HepG2 (cell line): ENCODE measurements around the gene PLEKHG2. TPM values are rescaled to one million over a fixed set of nuclear protein-coding genes. Genes with fewer than 3 reads are reported as not detected.

Source experiments
- DBP ChIP-seq: sonication (generic); formaldehyde crosslinking; IDR thresholded peaks from 2 replicates; pipeline ENCODE4 v1.4.0; 2020; ENCODE audit warnings: missing genetic modification reagents; ENCODE audit errors: not compliant biosample characterization
- ERF ChIP-seq: IDR thresholded peaks from 2 replicates; pipeline ENCODE4 v1.6.1; 2018; ENCODE audit warnings: missing biosample characterization, missing genetic modification reagents
- ETS1 ChIP-seq: sonication (generic); formaldehyde crosslinking; IDR thresholded peaks from 2 replicates; pipeline ENCODE4 v1.4.0; 2020; ENCODE audit warnings: missing genetic modification reagents
- FOXM1 ChIP-seq: sonication (generic); formaldehyde crosslinking; IDR thresholded peaks from 2 replicates; pipeline ENCODE4 v1.5.0; 2020; ENCODE audit warnings: missing genetic modification reagents
- GATAD2A ChIP-seq: IDR thresholded peaks from 2 replicates; pipeline ENCODE4 v1.6.1; 2016
- HMG20B ChIP-seq: conservative IDR thresholded peaks from 2 replicates; pipeline ENCODE4 v1.6.1; 2016; ENCODE audit warnings: missing genetic modification reagents, missing compliant biosample characterization
- IRF1 ChIP-seq: sonication (generic); formaldehyde crosslinking; IDR thresholded peaks from 2 replicates; pipeline ENCODE4 v1.4.0; 2020; ENCODE audit warnings: low read depth, mild to moderate bottlenecking, missing genetic modification reagents
- PPARG ChIP-seq: conservative IDR thresholded peaks from 2 replicates; pipeline ENCODE4 v1.6.1; 2016; ENCODE audit warnings: missing biosample characterization, missing genetic modification reagents
- SCMH1 ChIP-seq: sonication (generic); formaldehyde crosslinking; IDR thresholded peaks from 2 replicates; pipeline ENCODE4 v1.9.0; 2021; ENCODE audit warnings: missing genetic modification reagents, mild to moderate bottlenecking, borderline replicate concordance
- SOX6 ChIP-seq, 2 experiments: fragments of 450-650 bp in 1 of 2; sonication (generic) in 1 of 2; formaldehyde crosslinking in 1 of 2; IDR thresholded peaks; 2 replicates each; pipeline versions ENCODE4 v1.4.0 to v1.6.1; 2017 to 2020; ENCODE audit warnings: antibody characterized with exemption in 1 of 2, mild to moderate bottlenecking in 1 of 2, missing genetic modification reagents in 1 of 2
- ZBTB25 ChIP-seq: IDR thresholded peaks from 2 replicates; pipeline ENCODE4 v1.6.1; 2018; ENCODE audit warnings: missing genetic modification reagents
- ZNF121 ChIP-seq: sonication (generic); formaldehyde crosslinking; IDR thresholded peaks from 2 replicates; pipeline ENCODE4 v1.5.0; 2020; ENCODE audit warnings: mild to moderate bottlenecking, missing genetic modification reagents
- ZNF329 ChIP-seq: sonication (generic); formaldehyde crosslinking; IDR thresholded peaks from 2 replicates; pipeline ENCODE4 v1.9.0; 2021; ENCODE audit warnings: low read depth, mild to moderate bottlenecking, missing genetic modification reagents
- ZNF350 ChIP-seq: sonication (generic); formaldehyde crosslinking; IDR thresholded peaks from 2 replicates; pipeline ENCODE4 v1.4.0; 2020; ENCODE audit warnings: mild to moderate bottlenecking, low read depth, missing genetic modification reagents, borderline replicate concordance
- ZNF446 ChIP-seq: sonication (generic); formaldehyde crosslinking; IDR thresholded peaks from 2 replicates; pipeline ENCODE4 v1.5.0; 2020; ENCODE audit warnings: mild to moderate bottlenecking, missing genetic modification reagents
- ZNF512B ChIP-seq: sonication (generic); formaldehyde crosslinking; IDR thresholded peaks from 2 replicates; pipeline ENCODE4 v1.5.1; 2020; ENCODE audit warnings: missing genetic modification reagents, mild to moderate bottlenecking, borderline replicate concordance
- ZNF530 ChIP-seq: sonication (generic); formaldehyde crosslinking; IDR thresholded peaks from 2 replicates; pipeline ENCODE4 v1.5.0; 2020; ENCODE audit warnings: low read depth, mild to moderate bottlenecking, missing genetic modification reagents
- ZNF574 ChIP-seq: sonication (generic); formaldehyde crosslinking; IDR thresholded peaks from 2 replicates; pipeline ENCODE4 v1.4.0; 2020; ENCODE audit warnings: missing genetic modification reagents
- polyA plus RNA-seq, 8 experiments: library from polyadenylated mRNA; depleted of rRNA in 3 of 8; stranded (reverse) in 7 of 8; unstranded in 1 of 8; fragments of >200 nt; fragmentation: Illumina TruSeq in 4 of 8; extraction: Trizol in 4 of 8; gene quantifications; 2 replicates each; pipeline versions ENCODE4 v1.2.1 to v1.2.3, GENCODE V29; 2011 to 2016; ENCODE audit warnings: low read depth in 4 of 8, missing spikeins in 1 of 8, mixed read lengths in 1 of 8; ENCODE audit not compliant: insufficient read depth in 1 of 8
- total RNA-seq, 5 experiments: library from RNA; depleted of rRNA; stranded (reverse); fragments of >200 nt; fragmentation: Illumina TruSeq; extraction: Trizol; gene quantifications; 2 replicates each; pipeline ENCODE4 v1.2.3, GENCODE V29; 2016; ENCODE audit warnings: low read depth in 1 of 5

Gene PLEKHG2
- total and polyA plus RNA-seq, 2 of the 13 experiments (the other 11 are each of a cell fraction or from before 2014, with no cell fraction given) = 3.6 to 6.8 TPM

- TF ChIP-seq ZNF512B (CRISPR knock-in tag) = no peak
- no peak for TF ChIP-seq SOX6 (IDR thresholded peaks at IDR 0.05)
- peak; percentile 71 for TF ChIP-seq SOX6 (CRISPR knock-in tag; IDR thresholded peaks at IDR 0.05)
- TF ChIP-seq ZNF574 (CRISPR knock-in tag) = peak; percentile 94
- peak; percentile 91 for TF ChIP-seq ERF
- no peak for TF ChIP-seq ZNF446 (CRISPR knock-in tag)
- TF ChIP-seq FOXM1 (CRISPR knock-in tag) = no peak
- TF ChIP-seq ZNF350 (CRISPR knock-in tag) = peak; percentile 80; the same call in 1 of the 2 replicates
- TF ChIP-seq IRF1 (CRISPR knock-in tag) = no peak
- TF ChIP-seq ZNF329 = peak; percentile 42; the same call in 1 of the 2 replicates
- peak; percentile 71 for TF ChIP-seq GATAD2A (CRISPR knock-in tag)
- TF ChIP-seq ZBTB25 (CRISPR knock-in tag) = no peak; the same call in 1 of the 2 replicates
- TF ChIP-seq SCMH1 = no peak
- no peak for TF ChIP-seq ZNF530 (CRISPR knock-in tag)
- no peak; the same call in 1 of the 2 replicates for TF ChIP-seq HMG20B (CRISPR knock-in tag)
- TF ChIP-seq DBP (CRISPR knock-in tag) = no peak
- TF ChIP-seq PPARG (CRISPR knock-in tag) = peak; percentile 70
- peak; percentile 65; the same call in 1 of the 2 replicates for TF ChIP-seq ETS1 (CRISPR knock-in tag)
- TF ChIP-seq ZNF121 (CRISPR knock-in tag) = no peak
These were observed 33.0 kb downstream of the PLEKHG2 start, which contains the start of gene SUPT5H (continued) for GRCh38 chr19:39445196-39446111.
